ENCODE measurements around the gene HOATZ. TPM values are rescaled to one million over a fixed set of nuclear protein-coding genes. Genes with fewer than 3 reads are reported as not detected.

HOATZ gene
- total and polyA plus RNA-seq, 10 donors = not detected

GRCh38 chr11:111555255-111555654 is 40.7 kb downstream of the HOATZ start:
- Histone ChIP-seq H3K27ac (no peak overlapping the region), H3K4me1 (no peaks in the 10 kb centered on the region), H3K36me3 (peaks cover 0 to 26% (median 2%) of the 10 kb centered on the region in 6 donors), H3K4me3 (no peak overlapping the region), H3K9me3 (peaks cover 0 to 19% (median 9%) of the 10 kb centered on the region in 8 donors), H3K27me3 (replicated peaks in 1 of 7) (no peaks in the 10 kb centered on the region)
- intact Hi-C loops (cut with DNase I; ENCODE audit: low total_unique reads) = no loop called here
- no peak for DNase-seq
- TF ChIP-seq POLR2AphosphoS5 (IDR thresholded peaks at IDR 0.05) (no peak), CTCF (IDR thresholded peaks at IDR 0.05 in 8 of 11, conservative IDR thresholded peaks at IDR 0.05 in 3 of 11) (no peak)

- Histone ChIP-seq H3K4me1 (peaks cover 0 to 5% (median 0%) of the 10 kb centered on the region in 6 donors), H3K9me3 (peaks cover 0 to 19% (median 9%) of the 10 kb centered on the region in 8 donors), H3K36me3 (peaks cover 0 to 33% (median 2%) of the 10 kb centered on the region in 6 donors), H3K27ac (no peak overlapping the region), H3K4me3 (no peak overlapping the region), H3K27me3 (replicated peaks in 1 of 7) (no peaks in the 10 kb centered on the region)
- intact Hi-C loops (cut with DNase I; ENCODE audit: low total_unique reads) = no loop called here
- TF ChIP-seq CTCF (IDR thresholded peaks at IDR 0.05 in 8 of 11, conservative IDR thresholded peaks at IDR 0.05 in 3 of 11) = no peak
- TF ChIP-seq POLR2A (IDR thresholded peaks at IDR 0.05) = no peak
- TF ChIP-seq POLR2AphosphoS5 (IDR thresholded peaks at IDR 0.05) = no peak
- 76 to 92% (median 86%) methylated on average over 5 of the region's 5 CpGs for WGBS, 5 donors
- no peak for DNase-seq
Measured at GRCh38 chr11:111557425-111558111, 43.0 kb downstream of the HOATZ start.

DNA sequence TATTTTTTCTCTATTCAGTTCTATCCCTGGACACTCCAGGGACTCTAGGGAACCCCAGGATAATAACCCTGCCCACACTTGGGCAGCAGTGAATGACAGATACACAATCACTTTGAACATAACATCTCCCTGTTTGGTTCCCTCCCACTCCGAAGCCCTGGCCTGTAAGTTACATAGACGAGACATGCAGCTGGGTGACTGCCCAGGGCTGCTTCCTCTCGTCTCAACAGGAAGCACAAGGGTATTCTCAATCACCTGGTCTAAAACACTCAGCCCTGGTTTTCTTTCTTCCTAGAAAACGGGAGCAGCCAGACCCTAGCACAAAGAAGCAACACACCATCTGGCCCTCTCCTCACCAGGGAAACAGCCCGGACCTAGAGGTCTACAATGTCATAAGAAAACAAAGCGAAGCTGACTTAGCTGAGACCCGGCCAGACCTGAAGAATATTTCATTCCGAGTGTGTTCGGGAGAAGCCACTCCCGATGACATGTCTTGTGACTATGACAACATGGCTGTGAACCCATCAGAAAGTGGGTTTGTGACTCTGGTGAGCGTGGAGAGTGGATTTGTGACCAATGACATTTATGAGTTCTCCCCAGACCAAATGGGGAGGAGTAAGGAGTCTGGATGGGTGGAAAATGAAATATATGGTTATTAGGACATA is 45.4 kb downstream of the HOATZ start:
- Histone ChIP-seq H3K4me3 (no peak overlapping the region), H3K36me3 (peaks cover 0 to 33% (median 2%) of the 10 kb centered on the region in 6 donors), H3K9me3 (peaks cover 0 to 19% (median 9%) of the 10 kb centered on the region in 8 donors), H3K27me3 (replicated peaks in 1 of 7) (no peaks in the 10 kb centered on the region), H3K27ac (no peak overlapping the region), H3K4me1 (peaks cover 0 to 5% (median 2%) of the 10 kb centered on the region in 6 donors)
- DNase-seq = no peak
- no peak for TF ChIP-seq CTCF (IDR thresholded peaks at IDR 0.05 in 8 of 11, conservative IDR thresholded peaks at IDR 0.05 in 3 of 11)
- no peak for TF ChIP-seq POLR2AphosphoS5 (IDR thresholded peaks at IDR 0.05)
- no peak for TF ChIP-seq POLR2A (IDR thresholded peaks at IDR 0.05)
- intact Hi-C loops (cut with DNase I; ENCODE audit: low total_unique reads) = no loop called here
- WGBS, 5 donors = 73 to 79% (median 74%) methylated on average over 11 of the region's 11 CpGs

- Histone ChIP-seq H3K4me3 (no peak overlapping the region), H3K36me3 (peaks cover 0 to 25% (median 2%) of the 10 kb centered on the region in 6 donors), H3K4me1 (peaks cover 0 to 12% (median 3%) of the 10 kb centered on the region in 6 donors), H3K9me3 (peaks cover 0 to 12% (median 6%) of the 10 kb centered on the region in 8 donors), H3K27ac (no peak overlapping the region), H3K27me3 (replicated peaks in 1 of 7) (no peaks in the 10 kb centered on the region)
- 77 to 85% (median 80%) methylated on average over 3 of the region's 3 CpGs for WGBS, 5 donors
- TF ChIP-seq CTCF (IDR thresholded peaks at IDR 0.05 in 8 of 11, conservative IDR thresholded peaks at IDR 0.05 in 3 of 11) (no peak), POLR2AphosphoS5 (IDR thresholded peaks at IDR 0.05) (no peak), POLR2A (IDR thresholded peaks at IDR 0.05) (no peak)
- intact Hi-C loops (cut with DNase I; ENCODE audit: low total_unique reads) = no loop called here
- no peak for DNase-seq
Measured at GRCh38 chr11:111560800-111561199, 46.2 kb downstream of the HOATZ start.

Data from spleen (tissue), 11 donors.